A549 (cell line): Measurements from ENCODE around the gene TM9SF4. TPM values are rescaled to one million over a fixed set of nuclear protein-coding genes. Genes with fewer than 3 reads are reported as not detected.

ENCODE experiments used
- ATAC-seq, 2 experiments: fragments of 200-7000 bp in 1 of 2; fragments of >200 bp in 1 of 2; cut with Nextera tagmentation in 1 of 2; cut with Tn5 transposase in 1 of 2; 3 replicates each; pipeline versions ENCODE4 v1.8.0 to v1.9.1; 2018 to 2020; ENCODE audit warnings: mild to moderate bottlenecking in 1 of 2, moderate library complexity in 1 of 2
- CTCF ChIA-PET: fragments of 300-600 bp; sonication (Branson Sonifier 250); formaldehyde crosslinking; extraction: SDS; loops from one replicate; lab custom pipeline; 2021; ENCODE audit warnings: antibody characterized with exemption, inconsistent platforms; lab: Yijun Ruan, JAX
- POLR2A ChIA-PET: fragments of 350-600 bp; formaldehyde crosslinking; extraction: SDS; loops from one replicate; lab custom pipeline; 2021; ENCODE audit warnings: antibody characterized with exemption, inconsistent platforms; lab: Yijun Ruan, JAX
- DNase-seq, 2 experiments: peaks; one replicate each; pipeline versions ENCODE4 v3.0.0 to v3.0.0-alpha.2; 2011 to 2016; ENCODE audit warnings: low read depth in 1 of 2, low spot score in 1 of 2
- FAIRE-seq: peaks from 2 replicates; lab custom pipeline; 2011; peaks lifted over from hg19 to GRCh38; lab: Jason Lieb, UNC
- H3K27ac ChIP-seq, 2 experiments: fragments of >200 bp; sonication (Bioruptor Twin); formaldehyde crosslinking; 3 replicates each; pipeline ENCODE4 v1.5.1; 2016 to 2017
- H3K4me1 ChIP-seq: fragments of >200 bp; sonication (Bioruptor Twin); formaldehyde crosslinking; 3 replicates; pipeline ENCODE4 v1.6.1; 2016
- H3K4me2 ChIP-seq: fragments of >200 bp; sonication (Bioruptor Twin); formaldehyde crosslinking; 3 replicates; pipeline ENCODE4 v1.6.1; 2016
- H3K4me3 ChIP-seq: fragments of >200 bp; sonication (Bioruptor Twin); formaldehyde crosslinking; 3 replicates; pipeline ENCODE4 v1.5.1; 2016
- H3K9me3 ChIP-seq: fragments of >200 bp; sonication (Bioruptor Twin); formaldehyde crosslinking; 3 replicates; pipeline ENCODE4 v1.6.1; 2016
- BHLHE40 ChIP-seq: IDR thresholded peaks from 2 replicates; pipeline ENCODE4 v1.6.1; 2012; ENCODE audit warnings: low read depth, low read length, inconsistent platforms
- CEBPB ChIP-seq, 2 experiments: fragments of >200 bp in 1 of 2; sonication (Bioruptor Twin) in 1 of 2; formaldehyde crosslinking in 1 of 2; IDR thresholded peaks; 2 replicates each; pipeline ENCODE4 v1.6.1; 2012 to 2016
- E2F6 ChIP-seq: IDR thresholded peaks from 2 replicates; pipeline ENCODE4 v1.6.1; 2012; ENCODE audit warnings: low read depth, borderline replicate concordance
- ELK1 ChIP-seq: fragments of 150-350 bp; IDR thresholded peaks from 2 replicates; pipeline ENCODE4 v1.6.1; 2014; ENCODE audit warnings: low read depth, mild to moderate bottlenecking, low read length
- FOXS1 ChIP-seq: fragments of 250-450 bp; sonication (Bioruptor Pico); IDR thresholded peaks from 2 replicates; pipeline ENCODE4 v1.5.0; 2020; ENCODE audit warnings: mild to moderate bottlenecking, moderate library complexity
- HEYL ChIP-seq: fragments of 250-450 bp; sonication (Bioruptor Pico); IDR thresholded peaks from 2 replicates; pipeline ENCODE4 v1.8.0; 2021; ENCODE audit warnings: mild to moderate bottlenecking, moderate library complexity
- HOXB13 ChIP-seq: fragments of 250-450 bp; sonication (Bioruptor Pico); IDR thresholded peaks from 2 replicates; pipeline ENCODE4 v1.5.0; 2020; ENCODE audit warnings: low read depth, mild to moderate bottlenecking, moderate library complexity
- HOXB5 ChIP-seq: fragments of 250-450 bp; sonication (Bioruptor Pico); IDR thresholded peaks from 2 replicates; pipeline ENCODE4 v1.5.0; 2020; ENCODE audit warnings: mild to moderate bottlenecking, moderate library complexity
- JUNB ChIP-seq: fragments of >200 bp; sonication (Bioruptor Twin); formaldehyde crosslinking; IDR thresholded peaks from 2 replicates; pipeline ENCODE4 v1.6.1; 2016
- MAFK ChIP-seq: fragments of 450-650 bp; IDR thresholded peaks from 2 replicates; pipeline ENCODE4 v1.6.1; 2014; ENCODE audit not compliant: partially characterized antibody
- NR3C1 ChIP-seq: fragments of >200 bp; sonication (Bioruptor Twin); formaldehyde crosslinking; IDR thresholded peaks from 3 replicates; pipeline ENCODE4 v1.6.1; 2017
- PBX3 ChIP-seq: IDR thresholded peaks from 2 replicates; pipeline ENCODE4 v1.6.1; 2012
- POLR2A ChIP-seq: IDR thresholded peaks from 2 replicates; pipeline ENCODE4 v1.6.1; 2012; ENCODE audit warnings: mild to moderate bottlenecking, low read length
- ZC3H11A ChIP-seq: fragments of 450-650 bp; IDR thresholded peaks from 2 replicates; pipeline ENCODE4 v1.6.1; 2014; ENCODE audit warnings: antibody characterized with exemption, mild to moderate bottlenecking
- ZSCAN20 ChIP-seq: fragments of 250-450 bp; sonication (Bioruptor Pico); IDR thresholded peaks from 2 replicates; pipeline ENCODE4 v1.8.0; 2022; ENCODE audit warnings: mild to moderate bottlenecking, moderate library complexity
- WGBS: methylation state at CpG from one replicate; pipeline ENCODE4 v1.1.6; 2017; ENCODE audit errors: missing lambda C conversion rate; 5-methylcytosine and 5-hydroxymethylcytosine counted together
- polyA plus RNA-seq, 4 experiments: library from polyadenylated mRNA; depleted of rRNA in 3 of 4; stranded (reverse); fragments of >200 nt; fragmentation: RNase III in 1 of 4; extraction: RNeasy Plus Mini Kit Qiagen cat#74134 plus additional on column Dnase treatment in 1 of 4; gene quantifications; 2 replicates in 3 of 4; 3 replicates in 1 of 4; pipeline ENCODE4 v1.2.3, GENCODE V29; 2011 to 2017

TM9SF4 gene
- polyA plus RNA-seq, 2 of the 4 experiments (the other 2 are of a cell fraction) = 52.3 to 60.0 TPM

GRCh38 chr20:32067234-32067821, 42.2 kb upstream of the TM9SF4 start:
- CTCF ChIA-PET = interaction anchor here (0.9 to 1.6 kb wide), 3 partner anchors 26 to 215 kb away, joined by 3 read pairs; no protein-coding TSS in a partner anchor
- POLR2A ChIA-PET = no interaction called here

GRCh38 chr20:32068174-32068573, 41.3 kb upstream of the TM9SF4 start:
- POLR2A ChIA-PET = no interaction called here
- FAIRE-seq = no peak

More at GRCh38 chr20:32067234-32067821, 42.2 kb upstream of the TM9SF4 start:
- Histone ChIP-seq H3K4me2 (0 out of 3 replicates have a peak overlapping the region, but pooled peaks have one; percentile 7), H3K27ac (no peak overlapping the region), H3K4me1 (no peaks in the 10 kb centered on the region), H3K4me3 (no peak overlapping the region), H3K9me3 (no peaks in the 10 kb centered on the region)
- WGBS = 39% methylated on average over 6 of the region's 6 CpGs
- DNase-seq (peak in 1 of 2 experiments; percentile 21), ATAC-seq (peak in 1 of 2 experiments; percentile 59; a peak in 4 of 6 replicates), FAIRE-seq (no peak)
- TF ChIP-seq CEBPB (IDR thresholded peaks at IDR 0.05) = 0 out of 4 replicates have a peak, but pooled peaks of 1 of the 2 experiments have one; percentile 20
- TF ChIP-seq FOXS1 (CRISPR knock-in tag) = no peak
- no peak for TF ChIP-seq NR3C1

GRCh38 chr20:32069711-32070110, 39.8 kb upstream of the TM9SF4 start:
- Histone ChIP-seq H3K4me1 (no peaks in the 10 kb centered on the region), H3K27ac (no peak overlapping the region), H3K4me3 (no peak overlapping the region), H3K4me2 (no peak overlapping the region), H3K9me3 (no peaks in the 10 kb centered on the region)
- TF ChIP-seq HOXB13 (no peak), ZSCAN20 (CRISPR knock-in tag) (no peak), JUNB (no peak)
- ATAC-seq (no peak), DNase-seq (no peak), FAIRE-seq (no peak)
- CTCF ChIA-PET = interaction anchor here (1.5 kb wide), 1 partner anchor 22 kb away, joined by 5 read pairs; no protein-coding TSS in a partner anchor
- POLR2A ChIA-PET = no interaction called here

More at GRCh38 chr20:32068174-32068573, 41.3 kb upstream of the TM9SF4 start:
- WGBS = 96% methylated on average over 2 of the region's 2 CpGs
- H3K9me3 ChIP-seq = no peaks in the 10 kb centered on the region
- H3K4me2 ChIP-seq = no peak overlapping the region
- no peaks in the 10 kb centered on the region for H3K4me1 ChIP-seq
- TF ChIP-seq BHLHE40 (no peak), NR3C1 (no peak), ZC3H11A (no peak), HOXB5 (CRISPR knock-in tag) (no peak)
- no peak overlapping the region for H3K4me3 ChIP-seq
- CTCF ChIA-PET = interaction anchor here (1.5 to 1.6 kb wide), 2 partner anchors 23 to 25 kb away, joined by 3 to 5 read pairs; no protein-coding TSS in a partner anchor
- ATAC-seq (no peak), DNase-seq (no peak)
- H3K27ac ChIP-seq = no peak overlapping the region

GRCh38 chr20:32070282-32070681, 39.2 kb upstream of the TM9SF4 start:
- Histone ChIP-seq H3K4me1 (no peaks in the 10 kb centered on the region), H3K4me2 (no peak overlapping the region), H3K4me3 (no peak overlapping the region), H3K27ac (no peak overlapping the region), H3K9me3 (no peaks in the 10 kb centered on the region)
- ATAC-seq (no peak), DNase-seq (no peak), FAIRE-seq (no peak)
- POLR2A ChIA-PET = no interaction called here
- CTCF ChIA-PET = no interaction called here
- TF ChIP-seq PBX3 = no peak
- no peak for TF ChIP-seq HEYL (CRISPR knock-in tag)
- no peak for TF ChIP-seq E2F6
- no peak for TF ChIP-seq POLR2A
- 69% methylated on average over 1 of the region's 1 CpG for WGBS

GRCh38 chr20:32070690-32071213, 38.8 kb upstream of the TM9SF4 start:
- no peak for DNase-seq
- FAIRE-seq = no peak
- ChIA-PET CTCF (no interaction called here), POLR2A (no interaction called here)
- Histone ChIP-seq H3K9me3 (no peaks in the 10 kb centered on the region), H3K4me3 (no peak overlapping the region), H3K27ac (no peak overlapping the region), H3K4me1 (no peaks in the 10 kb centered on the region), H3K4me2 (no peak overlapping the region)
- no peak for TF ChIP-seq ZSCAN20 (CRISPR knock-in tag)
- no peak for TF ChIP-seq E2F6
- TF ChIP-seq MAFK = no peak
- TF ChIP-seq ELK1 = no peak
- no peak for TF ChIP-seq JUNB
- TF ChIP-seq PBX3 = no peak
- ATAC-seq = no peak
- 41% methylated on average over 4 of the region's 4 CpGs for WGBS
